H9 (cell line): ENCODE measurements around the gene IGFBP4. TPM values are rescaled to one million over a fixed set of nuclear protein-coding genes. Genes with fewer than 3 reads are reported as not detected.

Experiments
- DNase-seq: peaks from one replicate; pipeline ENCODE4 v3.0.0-alpha.2; 2017
- H2AFZ ChIP-seq: one replicate; pipeline ENCODE4 v1.6.1; 2013; ENCODE audit warnings: mild to moderate bottlenecking, low read length, control low read depth, moderate library complexity
- H2AK5ac ChIP-seq: 2 replicates; pipeline ENCODE4 v1.6.1; 2013; ENCODE audit warnings: low read length, control low read depth, mixed read lengths; ENCODE audit not compliant: insufficient read length
- H2BK120ac ChIP-seq: one replicate; pipeline ENCODE4 v1.6.1; 2013; ENCODE audit warnings: low read depth, mild to moderate bottlenecking, low read length, control low read depth, inconsistent platforms; ENCODE audit not compliant: poor library complexity, severe bottlenecking
- H2BK12ac ChIP-seq: 2 replicates; pipeline ENCODE4 v1.6.1; 2013; ENCODE audit warnings: low read length, control low read depth, mixed read lengths, low read depth; ENCODE audit not compliant: insufficient read length
- H2BK15ac ChIP-seq: 2 replicates; pipeline ENCODE4 v1.6.1; 2013; ENCODE audit warnings: low read depth, low read length, control low read depth
- H2BK20ac ChIP-seq: one replicate; pipeline ENCODE4 v1.6.1; 2013; ENCODE audit warnings: low read depth, mild to moderate bottlenecking, low read length, control low read depth, inconsistent platforms; ENCODE audit not compliant: poor library complexity, severe bottlenecking
- H2BK5ac ChIP-seq: 2 replicates; pipeline ENCODE4 v1.6.1; 2013; ENCODE audit warnings: low read length, control low read depth, mixed read lengths; ENCODE audit not compliant: insufficient read length
- H3K14ac ChIP-seq: 2 replicates; pipeline ENCODE4 v1.6.1; 2013; ENCODE audit warnings: low read length, control low read depth; ENCODE audit not compliant: insufficient read depth
- H3K18ac ChIP-seq: 2 replicates; pipeline ENCODE4 v1.6.1; 2013; ENCODE audit warnings: low read depth, mild to moderate bottlenecking, mixed read lengths, low read length, control low read depth; ENCODE audit not compliant: insufficient read length
- H3K23ac ChIP-seq: 2 replicates; pipeline ENCODE4 v1.6.1; 2013; ENCODE audit warnings: low read length, control low read depth, mixed read lengths, low read depth; ENCODE audit not compliant: insufficient read length
- H3K23me2 ChIP-seq: 2 replicates; pipeline ENCODE4 v1.6.1; 2013; ENCODE audit warnings: low read depth, mild to moderate bottlenecking, mixed read lengths, low read length, control low read depth; ENCODE audit not compliant: insufficient read length, poor library complexity, severe bottlenecking
- H3K27ac ChIP-seq: 2 replicates; pipeline ENCODE4 v1.5.1; 2013; ENCODE audit warnings: low read length, control low read depth, mixed read lengths, low read depth; ENCODE audit not compliant: insufficient read length
- H3K27me3 ChIP-seq: 2 replicates; pipeline ENCODE4 v1.6.1; 2013; ENCODE audit warnings: low read length, control low read depth, inconsistent platforms; ENCODE audit not compliant: insufficient read depth
- H3K4ac ChIP-seq: 2 replicates; pipeline ENCODE4 v1.6.1; 2013; ENCODE audit warnings: low read depth, mild to moderate bottlenecking, control low read depth, inconsistent platforms, low read length, moderate library complexity
- H3K4me1 ChIP-seq: 2 replicates; pipeline ENCODE4 v1.6.1; 2013; ENCODE audit warnings: low read length, control low read depth, inconsistent platforms; ENCODE audit not compliant: insufficient read depth
- H3K4me2 ChIP-seq: 2 replicates; pipeline ENCODE4 v1.6.1; 2013; ENCODE audit warnings: low read length, control low read depth, mixed read lengths; ENCODE audit not compliant: insufficient read length, insufficient read depth
- H3K56ac ChIP-seq: 2 replicates; pipeline ENCODE4 v1.6.1; 2013; ENCODE audit warnings: low read depth, mild to moderate bottlenecking, mixed read lengths, low read length, control low read depth; ENCODE audit not compliant: insufficient read length
- H3K79me1 ChIP-seq: 2 replicates; pipeline ENCODE4 v1.6.1; 2013; ENCODE audit warnings: low read depth, mild to moderate bottlenecking, moderate library complexity, low read length, control low read depth, inconsistent platforms; ENCODE audit not compliant: insufficient read depth, poor library complexity, severe bottlenecking
- H3K79me2 ChIP-seq: 2 replicates; pipeline ENCODE4 v1.6.1; 2013; ENCODE audit warnings: low read length, control low read depth, inconsistent platforms; ENCODE audit not compliant: insufficient read depth
- H3K9ac ChIP-seq: 2 replicates; pipeline ENCODE4 v1.6.1; 2013; ENCODE audit warnings: low read length, control low read depth, mixed read lengths; ENCODE audit not compliant: insufficient read length; ENCODE audit errors: extremely low read depth
- H3K9me3 ChIP-seq: one replicate; pipeline ENCODE4 v1.6.1; 2013; ENCODE audit warnings: low read depth, low read length, inconsistent platforms; ENCODE audit not compliant: control insufficient read depth
- H3T11ph ChIP-seq: one replicate; pipeline ENCODE4 v1.6.1; 2013; ENCODE audit warnings: mild to moderate bottlenecking, low read length, control low read depth, inconsistent platforms
- H4K20me1 ChIP-seq: one replicate; pipeline ENCODE4 v1.6.1; 2013; ENCODE audit not compliant: control insufficient read depth, insufficient read length, insufficient read depth
- H4K5ac ChIP-seq: 2 replicates; pipeline ENCODE4 v1.6.1; 2013; ENCODE audit warnings: low read depth, mild to moderate bottlenecking, mixed read lengths, low read length, control low read depth; ENCODE audit not compliant: insufficient read length
- H4K8ac ChIP-seq: replicated peaks from 2 replicates; pipeline ENCODE4 v1.6.1; 2013; ENCODE audit warnings: low read length, control low read depth, mixed read lengths, low read depth; ENCODE audit not compliant: insufficient read length
- H4K91ac ChIP-seq: 2 replicates; pipeline ENCODE4 v1.6.1; 2013; ENCODE audit warnings: low read depth, mild to moderate bottlenecking, moderate library complexity, mixed read lengths, low read length, control low read depth; ENCODE audit not compliant: insufficient read length
- H3K27ac Mint-ChIP-seq, 3 experiments: 2 replicates in 2 of 3; 3 replicates in 1 of 3; pipeline ENCODE4 v1.8.0; 2020 to 2021; ENCODE audit warnings: mixed read lengths in 3 of 3, mild to moderate bottlenecking in 1 of 3, moderate library complexity in 1 of 3
- H3K27me3 Mint-ChIP-seq: 2 replicates; pipeline ENCODE4 v1.8.0; 2021; ENCODE audit warnings: low read depth, mild to moderate bottlenecking, moderate library complexity, mixed read lengths
- H3K36me3 Mint-ChIP-seq, 3 experiments: 2 replicates in 2 of 3; 3 replicates in 1 of 3; pipeline ENCODE4 v1.8.0; 2020 to 2021; ENCODE audit warnings: low read depth in 3 of 3, mixed read lengths in 3 of 3; ENCODE audit not compliant: insufficient read depth in 1 of 3
- H3K4me1 Mint-ChIP-seq, 2 experiments: 2 replicates each; pipeline ENCODE4 v1.8.0; 2020; ENCODE audit warnings: mixed read lengths in 2 of 2
- H3K4me3 Mint-ChIP-seq, 2 experiments: 2 replicates in 1 of 2; 3 replicates in 1 of 2; pipeline ENCODE4 v1.8.0; 2020 to 2021; ENCODE audit warnings: mild to moderate bottlenecking in 2 of 2, mixed read lengths in 2 of 2, moderate library complexity in 1 of 2
- H3K9me3 Mint-ChIP-seq, 2 experiments: 2 replicates in 1 of 2; 3 replicates in 1 of 2; pipeline ENCODE4 v1.8.0; 2020; ENCODE audit warnings: mild to moderate bottlenecking in 2 of 2, mixed read lengths in 2 of 2, moderate library complexity in 1 of 2
- CTCF ChIP-seq: fragments of 200-600 bp; sonication (generic); conservative IDR thresholded peaks from 3 replicates; pipeline ENCODE4 v1.8.0; 2021; ENCODE audit warnings: antibody characterized with exemption, mild to moderate bottlenecking
- WGBS: extraction: QIAGEN DNeasy Blood & Tissue Kit; methylation state at CpG from one replicate; pipeline ENCODE4 v1.1.7; 2013; ENCODE audit warnings: missing lambda C conversion rate, low lambda C conversion rate, mixed read lengths; ENCODE audit not compliant: insufficient read length; ENCODE audit errors: extremely low coverage; 5-methylcytosine and 5-hydroxymethylcytosine counted together
- total RNA-seq: library from RNA; stranded (reverse); gene quantifications from 2 replicates; pipeline ENCODE4 v1.2.1, GENCODE V29; 2021

The IGFBP4 gene
- total RNA-seq, 1 experiment from 2014 or later = 49.9 TPM

DNA sequence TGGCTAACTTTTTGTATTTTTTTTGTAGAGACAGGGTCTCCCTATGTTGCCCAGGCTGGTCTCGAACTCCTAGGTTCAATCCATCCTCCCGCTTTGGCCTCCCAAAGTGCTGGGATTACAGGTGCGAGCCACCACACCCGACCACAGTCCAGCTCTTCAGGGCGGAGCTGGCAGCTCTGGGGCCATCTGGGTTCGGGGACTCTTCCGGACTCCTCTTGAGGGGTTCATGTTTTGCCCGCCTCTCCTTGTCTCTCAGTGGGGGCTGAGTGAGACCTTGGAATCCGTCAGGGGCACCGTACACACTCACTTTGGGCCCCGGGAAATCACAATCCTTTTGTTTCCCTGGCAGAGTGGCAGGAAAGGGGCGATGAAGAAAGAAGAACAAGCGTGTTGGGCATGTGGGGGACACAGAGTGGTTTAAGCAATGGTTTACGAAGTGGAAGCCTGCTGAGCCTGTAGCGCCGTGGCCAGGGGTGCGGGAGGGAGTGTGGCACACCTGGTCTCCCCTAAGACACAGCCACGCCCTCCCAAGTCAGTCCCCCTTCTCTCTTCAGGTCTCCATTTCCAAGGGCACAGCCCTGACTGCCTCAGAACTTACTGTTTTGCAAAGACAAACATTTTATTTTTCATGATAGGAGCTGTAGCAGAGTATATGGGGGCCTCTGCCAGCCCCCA, 32.1 kb downstream of the IGFBP4 start:
- Histone ChIP-seq H2BK12ac (no peak overlapping the region), H3K9ac (no peak overlapping the region), H2AFZ (no peak overlapping the region), H4K8ac (no peak overlapping the region), H3K4me2 (no peak overlapping the region), H3K23ac (no peak overlapping the region), H3K79me1 (no peaks in the 10 kb centered on the region), H3K79me2 (no peaks in the 10 kb centered on the region), H4K5ac (no peak overlapping the region), H3K4ac (no peak overlapping the region), H3K14ac (no peak overlapping the region; the same call in 1 of the 2 replicates), H3K27ac (no peak overlapping the region), H3K4me1 (peaks cover 5% of the 10 kb centered on the region; the same call in 1 of the 2 replicates), H2BK15ac (no peak overlapping the region), H3K27me3 (no peaks in the 10 kb centered on the region), H3K23me2 (no peaks in the 10 kb centered on the region), H3K56ac (no peak overlapping the region), H4K20me1 (no peaks in the 10 kb centered on the region), H2BK5ac (no peak overlapping the region), H2AK5ac (no peak overlapping the region), H4K91ac (no peak overlapping the region), H3K9me3 (no peaks in the 10 kb centered on the region), H2BK120ac (no peak overlapping the region), H2BK20ac (no peak overlapping the region), H3K18ac (no peak overlapping the region), H3T11ph (no peak overlapping the region)
- Mint-ChIP-seq H3K36me3 (peaks cover 0 to 21% (median 9%) of the 10 kb centered on the region in 3 experiments; a peak in 5 of 7 replicates), H3K27me3 (peaks cover 10% of the 10 kb centered on the region), H3K9me3 (peaks cover 16 to 17% of the 10 kb centered on the region in 2 experiments), H3K4me3 (no peak overlapping the region), H3K4me1 (peaks cover 25 to 26% of the 10 kb centered on the region in 2 experiments), H3K27ac (peak overlapping the region in 1 of 3 experiments; percentile 31; a peak in 1 of 7 replicates)
- WGBS = no CpG with 5 or more reads among the region's 18 CpGs
- TF ChIP-seq CTCF = no peak
- no peak for DNase-seq
